NCI-H2107 treated with DMSO at 0.1 percent for 48 hours (cell line): ENCODE results near the gene OSBPL3.

Source experiments
- DNase-seq: peaks from one replicate; lab custom pipeline; 2025; ENCODE audit not compliant: unreplicated experiment; lab: John Stamatoyannopoulos, UW

OSBPL3 gene

GRCh38 chr7:24981171-24981951 lies 1.4 kb upstream of the OSBPL3 start:
- DNase-seq: peak; percentile 30

GRCh38 chr7:24980534-24981170 lies 674 bp upstream of the OSBPL3 start:
- DNase-seq: peak; percentile 46

- peak; percentile 64 for DNase-seq
Measured at GRCh38 chr7:24979470-24979862, 512 bp downstream of the OSBPL3 start.

- peak; percentile 64 for DNase-seq
Measured at GRCh38 chr7:24978843-24979469, 1.0 kb downstream of the OSBPL3 start.

GRCh38 chr7:24975644-24976260 lies 4.2 kb downstream of the OSBPL3 start:
- no peak for DNase-seq

- DNase-seq: no peak
Measured at GRCh38 chr7:24975172-24975571, 4.8 kb downstream of the OSBPL3 start.

- DNase-seq: no peak
Measured at GRCh38 chr7:24974026-24974832, 5.7 kb downstream of the OSBPL3 start.

- DNase-seq: no peak
Measured at GRCh38 chr7:24972991-24973390, 7.0 kb downstream of the OSBPL3 start.

- DNase-seq: no peak
Measured at GRCh38 chr7:24972166-24972477, 7.9 kb downstream of the OSBPL3 start.

GRCh38 chr7:24971333-24972165 lies 8.4 kb downstream of the OSBPL3 start:
- no peak for DNase-seq

GRCh38 chr7:24970676-24971075 lies 9.3 kb downstream of the OSBPL3 start:
- no peak for DNase-seq

GRCh38 chr7:24968165-24968564 lies 11.8 kb downstream of the OSBPL3 start:
- DNase-seq: no peak

- no peak for DNase-seq
Measured at GRCh38 chr7:24967696-24968095, 12.3 kb downstream of the OSBPL3 start.

- DNase-seq: no peak
Measured at GRCh38 chr7:24966802-24967201, 13.2 kb downstream of the OSBPL3 start.

- DNase-seq: no peak
Measured at GRCh38 chr7:24965831-24966708, 13.9 kb downstream of the OSBPL3 start.

GRCh38 chr7:24964191-24964590 lies 15.8 kb downstream of the OSBPL3 start:
- DNase-seq: no peak

GRCh38 chr7:24963218-24963617 lies 16.8 kb downstream of the OSBPL3 start:
- DNase-seq: no peak

- no peak for DNase-seq
Measured at GRCh38 chr7:24962418-24962962, 17.5 kb downstream of the OSBPL3 start.
